Thyroid gland (tissue), 4 donors: ENCODE data around the gene MRFAP1L1. TPM values are rescaled to one million over a fixed set of nuclear protein-coding genes. Genes with fewer than 3 reads are reported as not detected.

Experiments
- DNase-seq, 2 donors: peaks; one replicate each; pipeline ENCODE4 v3.0.0-alpha.2; 2019
- H3K27ac ChIP-seq, 3 donors: fragments of 200-600 bp; sonication (generic); 1 replicate in 2 of 3; 2 replicates in 1 of 3; pipeline ENCODE4 v1.5.1; 2016 to 2019; ENCODE audit warnings: mild to moderate bottlenecking in 1 of 3, moderate library complexity in 1 of 3
- H3K27me3 ChIP-seq: fragments of 200-600 bp; sonication (generic); one replicate; pipeline ENCODE4 v1.5.1; 2019
- H3K36me3 ChIP-seq, 2 donors: fragments of 200-600 bp; sonication (generic); one replicate each; pipeline ENCODE4 v1.5.1; 2016 to 2019
- H3K4me1 ChIP-seq, 2 donors: fragments of 200-600 bp; sonication (generic); one replicate each; pipeline ENCODE4 v1.5.1; 2017 to 2019
- H3K4me3 ChIP-seq, 3 donors: fragments of 200-600 bp; sonication (generic); replicated peaks in 1 of 3; 1 replicate in 2 of 3; 2 replicates in 1 of 3; pipeline ENCODE4 v1.5.1; 2016; ENCODE audit warnings: mild to moderate bottlenecking in 1 of 3
- H3K9me3 ChIP-seq: fragments of 200-600 bp; sonication (generic); one replicate; pipeline ENCODE4 v1.5.1; 2017
- CTCF ChIP-seq, 6 experiments: fragments of 200-600 bp in 3 of 6; fragments of 450-650 bp in 3 of 6; sonication (generic) in 3 of 6; IDR thresholded peaks; one replicate each; pipeline ENCODE4 v1.5.1; 2016 to 2019; ENCODE audit warnings: antibody characterized with exemption in 6 of 6, mild to moderate bottlenecking in 2 of 6, inconsistent platforms in 1 of 6, moderate library complexity in 1 of 6
- POLR2A ChIP-seq, 2 donors: fragments of 450-650 bp; IDR thresholded peaks; one replicate each; pipeline ENCODE4 v1.6.1; 2017; ENCODE audit warnings: antibody characterized with exemption in 2 of 2, mild to moderate bottlenecking in 2 of 2, moderate library complexity in 1 of 2
- WGBS, 2 donors: methylation state at CpG; one replicate each; pipeline ENCODE4 v1.1.5; 2017; 5-methylcytosine and 5-hydroxymethylcytosine counted together
- intact Hi-C: fragments of 100-400 bp; cut with DNase I; formaldehyde crosslinking; loops from one replicate; pipeline ENCODE4 v1.15.1; 2023
- total RNA-seq, 4 donors: library from RNA; depleted of rRNA; stranded (reverse); fragments of >200 nt; gene quantifications; one replicate each; pipeline ENCODE4 v1.2.3, GENCODE V29; 2016

MRFAP1L1 gene
- total RNA-seq, 4 donors from 2014 or later, result 70.5 to 93.9 (median 76.2) TPM

- TF ChIP-seq POLR2A (IDR thresholded peaks at IDR 0.05) (no peak), CTCF (IDR thresholded peaks at IDR 0.05) (no peak)
- H3K27me3 ChIP-seq, result no peaks in the 10 kb centered on the region
- 92 to 96% methylated on average over 7 to 8 of the region's 8 CpGs for WGBS, 2 donors
- no peaks in the 10 kb centered on the region for H3K36me3 ChIP-seq
- no peaks in the 10 kb centered on the region for H3K9me3 ChIP-seq
- H3K4me1 ChIP-seq, result peaks cover 4 to 10% of the 10 kb centered on the region in 2 donors
- no peak overlapping the region for H3K27ac ChIP-seq
- no peak overlapping the region for H3K4me3 ChIP-seq
- intact Hi-C loops, result no loop called here
- DNase-seq, result no peak
These were observed 21.6 kb upstream of the MRFAP1L1 start for GRCh38 chr4:6731318-6731675.

DNA sequence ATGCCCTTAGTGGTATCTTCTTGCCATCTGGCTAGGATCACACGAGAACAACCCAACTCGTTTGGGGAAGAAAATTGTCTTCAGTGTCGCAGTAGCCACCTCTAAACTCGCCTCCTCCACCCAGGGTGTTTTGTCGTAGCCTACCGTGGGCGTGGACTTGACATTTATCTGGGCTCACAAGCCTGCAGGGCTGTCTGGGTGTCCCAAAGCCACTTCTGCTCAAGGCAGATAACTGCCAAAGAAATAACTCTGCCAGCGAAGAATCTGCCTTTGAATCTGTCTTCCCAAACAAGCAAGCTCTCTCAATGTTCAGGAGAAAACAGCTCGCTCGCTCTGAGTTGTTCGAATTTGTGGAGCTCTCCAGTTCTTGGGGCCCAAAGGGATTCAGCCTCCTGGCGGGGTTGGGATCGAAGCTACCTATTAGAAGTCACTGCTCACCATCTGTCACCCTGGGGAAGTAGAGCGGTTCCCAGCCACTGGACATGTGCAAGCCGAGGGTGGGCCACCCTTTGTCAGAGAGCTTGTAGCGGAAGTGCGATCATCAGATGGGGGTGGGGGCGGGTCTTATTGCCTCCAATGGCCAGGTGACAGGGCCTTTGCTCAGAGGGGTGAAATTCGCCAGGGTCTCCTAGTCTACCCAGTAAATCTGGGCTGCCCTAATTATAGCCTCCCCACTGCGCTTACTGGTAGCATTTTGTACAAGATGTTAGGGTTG, 21.1 kb upstream of the MRFAP1L1 start:
- no peaks in the 10 kb centered on the region for H3K9me3 ChIP-seq
- intact Hi-C loops, result no loop called here
- H3K4me1 ChIP-seq, result peaks cover 4 to 10% of the 10 kb centered on the region in 2 donors
- 70 to 81% methylated on average over 13 to 20 of the region's 20 CpGs for WGBS, 2 donors
- TF ChIP-seq POLR2A (IDR thresholded peaks at IDR 0.05) (no peak), CTCF (IDR thresholded peaks at IDR 0.05) (no peak)
- no peak for DNase-seq
- no peak overlapping the region for H3K27ac ChIP-seq
- no peaks in the 10 kb centered on the region for H3K27me3 ChIP-seq
- no peak overlapping the region for H3K4me3 ChIP-seq
- no peaks in the 10 kb centered on the region for H3K36me3 ChIP-seq

DNA sequence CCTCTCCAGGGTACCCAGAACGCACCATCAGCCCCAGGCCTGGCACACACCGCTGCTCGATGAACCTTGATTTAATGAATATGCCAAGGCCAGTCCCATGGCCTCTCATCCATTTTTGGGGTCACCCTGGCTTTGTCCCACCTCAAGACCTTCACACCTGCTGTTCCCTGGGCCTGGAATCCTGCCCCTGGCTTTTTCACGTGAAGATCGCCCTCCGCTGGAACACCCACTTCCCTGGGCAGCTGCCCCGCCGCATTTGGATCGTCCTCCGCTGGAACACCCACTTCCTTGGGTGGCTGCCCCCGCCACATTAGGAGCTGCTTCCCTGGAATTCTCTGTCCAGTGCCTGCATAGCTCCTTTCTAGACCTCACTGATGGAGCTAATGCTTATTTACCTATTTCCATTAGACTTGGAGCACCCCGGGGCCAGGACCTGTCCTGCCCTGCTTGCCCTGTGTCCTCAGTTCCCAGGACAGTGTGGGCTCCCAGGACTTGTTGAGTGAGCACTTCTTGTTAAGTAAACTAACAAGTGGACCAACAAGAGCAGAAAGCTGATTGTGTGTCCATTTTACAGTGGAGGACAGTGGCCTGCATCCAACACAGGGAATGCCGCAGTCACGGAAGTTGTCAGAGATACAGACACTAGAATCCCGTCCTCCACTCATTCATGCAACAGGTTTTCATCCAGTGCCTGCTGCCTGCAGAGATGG, 18.8 kb upstream of the MRFAP1L1 start:
- H3K4me1 ChIP-seq, result peaks cover 4 to 10% of the 10 kb centered on the region in 2 donors
- no peaks in the 10 kb centered on the region for H3K36me3 ChIP-seq
- no peak overlapping the region for H3K4me3 ChIP-seq
- no peaks in the 10 kb centered on the region for H3K27me3 ChIP-seq
- no peaks in the 10 kb centered on the region for H3K9me3 ChIP-seq
- intact Hi-C loops, result no loop called here
- 87 to 88% methylated on average over 15 of the region's 15 CpGs for WGBS, 2 donors
- H3K27ac ChIP-seq, result no peak overlapping the region
- TF ChIP-seq CTCF (IDR thresholded peaks at IDR 0.05) (no peak), POLR2A (IDR thresholded peaks at IDR 0.05) (no peak)
- no peak for DNase-seq

DNA sequence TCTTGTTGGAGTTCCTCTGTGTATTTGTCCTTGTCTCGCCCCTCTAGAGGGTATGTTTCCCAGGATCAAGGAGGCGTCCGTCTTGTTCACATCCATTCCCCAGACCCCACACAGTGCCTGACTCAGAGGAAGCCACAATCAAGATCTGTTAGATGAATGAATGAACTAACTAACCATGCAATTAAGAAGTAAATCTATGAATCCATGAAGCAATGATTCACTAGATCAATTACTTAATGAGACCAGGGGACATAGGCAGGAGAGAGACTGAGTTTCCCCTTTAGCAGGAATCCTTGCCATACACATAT, 18.2 kb upstream of the MRFAP1L1 start:
- Histone ChIP-seq H3K4me3 (no peak overlapping the region), H3K27ac (no peak overlapping the region), H3K9me3 (no peaks in the 10 kb centered on the region), H3K36me3 (no peaks in the 10 kb centered on the region), H3K4me1 (peaks cover 4 to 6% of the 10 kb centered on the region in 2 donors), H3K27me3 (no peaks in the 10 kb centered on the region)
- intact Hi-C loops, result no loop called here
- no peak for DNase-seq
- 76 to 85% methylated on average over 3 of the region's 3 CpGs for WGBS, 2 donors
- TF ChIP-seq CTCF (IDR thresholded peaks at IDR 0.05), result no peak
- TF ChIP-seq POLR2A (IDR thresholded peaks at IDR 0.05), result no peak
